ENCODE data around the gene JPT2.

DNA sequence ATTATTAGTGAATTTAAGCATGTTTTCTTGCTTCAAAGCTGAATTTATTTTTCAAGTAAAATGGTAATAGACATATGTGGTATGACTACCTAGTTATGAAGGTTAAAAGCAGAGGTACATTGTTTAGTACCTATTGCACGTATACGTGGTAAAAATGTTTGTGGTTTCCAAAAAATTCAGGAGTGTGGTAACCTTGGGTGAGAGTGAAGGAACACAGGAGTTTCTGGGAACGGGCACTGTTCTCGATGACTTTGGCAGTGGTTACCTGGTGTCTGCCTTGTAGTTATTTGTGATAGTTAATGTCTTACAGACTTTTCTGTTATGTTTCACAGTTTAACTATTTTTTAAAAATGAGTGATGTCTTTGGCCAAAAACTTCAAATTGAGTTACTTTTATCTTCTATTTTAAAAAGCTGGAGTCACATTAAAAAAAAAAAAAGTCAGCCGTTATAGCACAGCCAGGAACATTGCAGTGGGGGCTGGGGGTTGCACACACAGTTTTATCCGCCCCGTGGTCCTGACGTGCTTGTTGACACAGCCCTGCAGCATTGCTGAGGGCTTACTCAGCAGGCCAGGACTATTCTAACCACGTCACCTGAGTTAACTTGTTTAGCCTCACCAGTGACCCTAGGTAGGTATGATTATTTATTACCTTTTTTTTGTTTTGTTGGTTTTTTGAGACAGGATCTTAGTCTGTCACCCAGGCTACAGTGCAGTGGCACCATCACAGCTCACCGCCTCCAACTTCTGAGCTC, 10.9 kb downstream of the JPT2 start:
- TF ChIP-seq CTCF (conservative IDR thresholded peaks at IDR 0.05 in 1 of 2, IDR thresholded peaks at IDR 0.05 in 1 of 2; ENCODE audit: low read depth in 1 of 2, low read length in 2 of 2) (no peak), EZH2 (IDR thresholded peaks at IDR 0.05; ENCODE audit: low read length, missing control alignments) (no peak)
